ENCODE results near the gene A1CF.
A peak's percentile ranks its signal among the peaks of the same experiment; 100 is the strongest.
"Not testable (repeated sequence)": the region's sequence is repeated elsewhere in the genome, so short reads cannot be mapped to it uniquely, and the experiment has no call there.

A1CF gene

GRCh38 chr10:50857579-50857978, 27.8 kb downstream of the A1CF start:
- no peak for DNase-seq

DNA sequence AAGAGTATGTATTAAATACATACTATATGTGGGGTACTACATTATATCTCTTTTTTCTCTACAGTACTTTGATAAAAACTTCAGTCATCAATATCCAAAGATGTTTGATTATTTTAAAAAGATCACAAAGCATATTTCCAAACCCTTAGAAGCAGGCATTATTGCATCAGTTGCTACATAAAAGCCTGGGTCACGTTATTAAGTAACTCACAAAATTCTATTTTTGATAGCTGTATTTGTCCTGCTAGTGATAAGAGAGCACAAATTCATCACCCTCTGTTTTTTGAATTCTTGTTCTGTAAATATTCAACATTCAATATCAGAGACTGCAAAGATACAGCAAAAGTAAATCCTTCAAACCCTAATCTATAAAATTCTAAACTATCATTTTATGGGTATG, 30.0 kb downstream of the A1CF start:
- no peak for DNase-seq

GRCh38 chr10:50855015-50855414, 30.4 kb downstream of the A1CF start:
- DNase-seq, result no peak

GRCh38 chr10:50853557-50853956, 31.9 kb downstream of the A1CF start:
- no peak for DNase-seq

- no peak for DNase-seq
Measured at GRCh38 chr10:50851884-50852671, 33.3 kb downstream of the A1CF start.

GRCh38 chr10:50850578-50851230, 34.7 kb downstream of the A1CF start:
- DNase-seq, result peak in 1 of 2 experiments; percentile 16

- no peak for DNase-seq
Measured at GRCh38 chr10:50846753-50847152, 38.7 kb downstream of the A1CF start.

GRCh38 chr10:50837095-50837494, 48.3 kb downstream of the A1CF start:
- DNase-seq, result no peak

GRCh38 chr10:50832171-50832751, 53.2 kb downstream of the A1CF start:
- no peak for DNase-seq

DNA sequence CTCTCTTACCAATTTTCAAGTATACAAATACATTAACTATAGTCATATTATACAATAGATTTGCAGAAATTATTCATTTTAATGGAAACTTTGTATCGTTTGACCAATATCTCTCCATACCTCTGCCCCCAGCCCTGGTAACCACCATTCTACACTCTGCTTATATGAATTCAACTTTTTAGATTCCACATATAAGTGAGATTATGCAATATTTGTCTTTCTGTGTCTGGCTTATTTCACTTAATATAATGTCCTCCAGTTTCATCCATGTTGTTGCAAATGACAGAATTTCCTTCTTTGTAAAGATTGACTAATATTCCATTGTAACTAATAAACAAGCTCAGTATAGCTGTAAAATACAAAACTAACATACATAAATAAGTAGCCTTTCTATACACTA, 55.4 kb downstream of the A1CF start:
- no peak for DNase-seq

DNA sequence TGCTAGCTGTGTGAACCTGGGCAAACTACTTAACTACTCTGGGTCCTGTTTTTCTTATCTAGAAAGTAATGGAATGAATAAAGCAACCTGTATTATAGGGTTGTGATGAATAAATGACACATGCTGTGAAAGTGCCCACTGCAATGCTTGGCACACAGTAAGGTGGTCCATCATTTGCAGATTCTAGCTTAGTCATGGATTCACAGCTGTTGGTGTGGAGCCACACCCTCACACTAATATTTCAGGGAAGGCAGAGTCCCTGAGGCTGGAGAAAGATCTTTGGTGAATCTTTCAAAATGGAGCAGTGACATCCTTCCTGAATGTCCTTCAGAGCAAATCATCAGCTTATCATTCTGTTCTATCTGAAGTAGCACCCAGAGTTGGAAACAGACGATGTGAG, 60.6 kb downstream of the A1CF start:
- DNase-seq, result no peak

GRCh38 chr10:50823789-50824188, 61.6 kb downstream of the A1CF start:
- DNase-seq, result no peak

GRCh38 chr10:50809596-50809995, 75.8 kb downstream of the A1CF start:
- no peak for DNase-seq

DNA sequence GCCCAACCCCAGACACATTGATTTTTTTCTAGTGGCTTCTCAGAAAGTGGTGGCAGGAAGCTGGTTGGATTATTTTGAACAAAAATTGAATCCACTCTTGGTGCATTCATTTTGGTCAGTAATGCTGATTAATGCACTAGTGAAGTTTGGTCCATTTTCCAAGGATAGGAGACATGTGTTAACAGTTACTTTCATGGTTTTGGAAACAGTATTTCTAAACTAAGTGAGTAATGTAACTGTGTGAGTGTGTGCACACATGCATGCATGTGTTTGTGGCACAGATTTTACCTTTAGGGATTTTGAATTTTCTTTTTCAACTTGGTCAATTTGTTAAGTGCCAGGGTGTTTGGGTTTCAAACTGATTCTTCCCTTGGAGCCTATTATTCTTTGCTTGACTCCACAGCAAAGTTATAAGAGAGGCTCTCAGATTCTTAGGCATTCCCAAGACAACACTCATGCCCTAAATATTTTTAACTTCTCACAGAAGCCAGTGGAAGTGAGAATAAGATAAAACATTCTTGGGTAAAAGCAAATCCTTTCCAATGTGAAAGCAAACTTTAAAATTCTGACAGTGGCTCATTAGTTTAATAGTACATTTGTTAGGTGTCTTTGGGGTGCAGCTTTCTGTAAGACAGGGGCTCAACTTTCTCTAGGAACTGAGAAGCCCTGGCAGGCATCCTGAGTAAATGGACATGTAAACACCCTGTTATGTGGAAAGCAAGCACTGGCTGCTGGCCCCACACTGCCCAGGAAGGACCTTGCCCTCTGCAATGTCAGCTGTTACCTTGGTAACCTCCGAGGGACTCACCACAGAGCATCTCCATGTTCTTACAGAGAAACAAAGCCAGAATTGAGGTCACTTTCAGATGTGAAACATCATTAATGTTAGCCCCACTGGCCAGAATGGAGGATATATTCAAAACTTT, 77.3 kb downstream of the A1CF start:
- DNase-seq, result no peak

- no peak for DNase-seq
Measured at GRCh38 chr10:50805981-50806622, 79.3 kb downstream of the A1CF start.

DNA sequence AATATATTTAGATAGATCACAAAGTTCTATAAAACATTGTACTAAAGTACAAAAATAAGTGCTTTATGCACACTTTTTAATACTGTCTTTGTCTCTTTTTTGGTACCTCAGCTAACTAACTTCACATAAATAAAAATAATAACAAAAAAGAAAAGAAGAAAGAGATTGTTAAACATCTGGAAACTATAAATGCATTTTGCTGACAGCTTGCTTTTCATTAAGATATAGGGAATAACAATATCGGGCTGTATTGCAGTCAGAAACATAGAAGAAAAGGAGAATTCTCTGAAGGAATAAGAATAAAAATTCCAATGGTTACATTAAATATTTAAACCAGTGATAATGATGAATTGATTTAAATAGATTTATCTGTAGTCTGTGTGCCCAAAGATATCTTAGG, 85.8 kb downstream of the A1CF start:
- no peak for DNase-seq

- DNase-seq, result no peak
Measured at GRCh38 chr10:50798297-50798696, 87.1 kb downstream of the A1CF start.

GRCh38 chr10:50796693-50797092, 88.7 kb downstream of the A1CF start:
- DNase-seq, result no peak

- no peak for DNase-seq
Measured at GRCh38 chr10:50794490-50794889, 90.9 kb downstream of the A1CF start.

DNA sequence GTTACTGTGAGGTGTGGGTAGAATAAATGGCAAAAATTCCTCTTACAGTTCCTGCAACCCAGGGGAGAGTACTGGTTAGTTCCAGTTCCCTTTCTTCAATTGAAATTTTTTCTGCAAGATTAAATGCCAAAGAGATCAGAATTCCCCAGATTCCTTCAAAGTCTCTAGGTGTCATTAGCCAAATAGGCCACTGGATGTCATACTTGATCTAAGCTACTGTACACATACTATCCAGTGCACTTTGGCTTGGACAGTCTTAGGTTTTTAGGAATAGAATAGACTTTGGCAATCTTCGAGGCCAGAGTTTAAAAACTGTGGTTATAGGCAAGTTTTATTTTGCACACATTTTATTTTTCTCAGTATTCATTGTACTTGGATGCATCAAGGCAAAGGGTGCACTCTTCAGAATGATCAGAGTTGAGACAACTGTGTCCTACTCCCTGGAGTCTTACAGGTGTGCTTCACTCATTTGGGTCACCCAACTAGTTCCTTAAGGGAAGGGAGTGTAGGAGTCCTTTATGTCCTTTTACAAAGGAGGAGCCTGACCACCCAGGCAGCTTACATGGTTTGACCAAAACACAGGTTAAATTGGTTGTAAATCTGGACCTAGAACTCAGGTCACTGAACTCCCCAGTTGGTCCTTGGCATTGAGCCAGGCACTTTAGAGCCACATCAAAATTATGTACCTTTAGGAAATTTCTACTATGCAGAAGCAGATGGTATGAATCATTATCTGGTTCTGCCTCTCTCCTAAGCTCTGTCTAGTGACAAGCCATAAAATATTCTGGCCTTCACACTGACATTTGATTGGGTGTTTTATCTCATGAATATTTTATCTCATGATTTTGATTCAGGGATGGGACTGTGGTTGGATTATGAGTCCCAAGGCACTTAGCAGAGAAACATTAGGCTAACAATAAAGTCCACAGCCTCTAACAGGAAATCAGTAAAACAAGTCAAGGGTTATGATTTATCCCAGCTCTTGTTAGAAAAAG, 96.2 kb downstream of the A1CF start:
- peak; percentile 12 to 65 for DNase-seq

DNA sequence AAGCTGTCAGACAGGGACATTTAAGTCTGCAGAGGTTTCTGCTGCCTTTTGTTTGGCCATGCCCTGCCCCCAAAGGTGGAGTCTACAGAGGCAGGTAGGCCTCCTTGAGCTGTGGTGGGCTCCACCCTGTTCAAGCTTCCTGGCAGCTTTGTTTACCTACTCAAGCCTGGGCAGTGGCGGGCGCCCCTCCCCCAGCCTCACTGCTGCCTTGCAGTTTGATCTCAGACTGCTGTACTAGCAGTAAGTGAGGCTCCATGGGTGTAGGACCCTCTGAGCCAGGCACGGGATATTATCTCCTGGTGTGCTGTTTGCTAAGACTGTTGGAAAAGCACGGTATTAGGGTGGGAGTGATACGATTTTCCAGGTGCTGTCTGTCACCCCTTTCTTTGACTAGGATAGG, 97.5 kb downstream of the A1CF start:
- DNase-seq, result not testable (repeated sequence)
